Mucosa of descending colon (tissue), 3 donors: Measurements from ENCODE around the gene MEPCE. TPM values are rescaled to one million over a fixed set of nuclear protein-coding genes. Genes with fewer than 3 reads are reported as not detected.
A peak's percentile ranks its signal among the peaks of the same experiment; 100 is the strongest.

ENCODE experiments used
- ATAC-seq: fragments of 200-7000 bp; cut with Tn5 transposase; one replicate; pipeline ENCODE4 v1.9.1; 2020; ENCODE audit warnings: mild to moderate bottlenecking, moderate library complexity
- DNase-seq, 3 donors: peaks; one replicate each; pipeline ENCODE4 v3.0.0-alpha.2; 2020
- H3K36me3 ChIP-seq: fragments of 200-600 bp; one replicate; pipeline ENCODE4 v1.8.0; 2021; ENCODE audit warnings: low read depth, mild to moderate bottlenecking
- H3K4me1 ChIP-seq: fragments of 200-600 bp; one replicate; pipeline ENCODE4 v1.8.0; 2021; ENCODE audit warnings: low read depth, mild to moderate bottlenecking
- H3K4me3 ChIP-seq: fragments of 200-600 bp; one replicate; pipeline ENCODE4 v1.8.0; 2021; ENCODE audit warnings: mild to moderate bottlenecking
- H3K9me3 ChIP-seq: fragments of 200-600 bp; one replicate; pipeline ENCODE4 v1.8.0; 2021; ENCODE audit warnings: mild to moderate bottlenecking
- CTCF ChIP-seq: fragments of 200-600 bp; IDR thresholded peaks from one replicate; pipeline ENCODE4 v1.8.0; 2022; ENCODE audit warnings: antibody characterized with exemption, mild to moderate bottlenecking
- intact Hi-C, 2 donors: fragments of 100-400 bp; cut with DNase I in 1 of 2; cut with micrococcal nuclease in 1 of 2; formaldehyde crosslinking; loops; one replicate each; pipeline versions ENCODE4 v1.11.0 to v1.11.1; 2022; cut with DNase I, micrococcal nuclease
- total RNA-seq, 3 donors: library from RNA; stranded (reverse); fragmentation: NEBNext Ultra II Directional in 2 of 3; extraction: Animal tissue kit (Norgen Biotek cat#: 25700) in 2 of 3; gene quantifications; one replicate each; pipeline versions ENCODE4 v1.2.1 to v1.2.4, GENCODE V29; 2021 to 2023
- donor health status: DM: no; HTN: no; CAD: no; lungs with moderate emphysema.
- donor health status: DM: no; HTN: no; CAD: no.
- donor health status: DM: no; HTN: yes; CAD: no.

Gene MEPCE
- total RNA-seq, 3 donors from 2014 or later, result 29.3 to 46.8 (median 35.2) TPM

- peak; percentile 95 for TF ChIP-seq CTCF
- no peaks in the 10 kb centered on the region for H3K36me3 ChIP-seq
- intact Hi-C loops, result no loop called here
- ATAC-seq (peak; percentile 68), DNase-seq (peak; percentile 77 to 88 (median 82))
- peaks cover 17% of the 10 kb centered on the region for H3K4me1 ChIP-seq
- H3K4me3 ChIP-seq, result peak overlapping the region; percentile 11
- no peaks in the 10 kb centered on the region for H3K9me3 ChIP-seq
Measured at GRCh38 chr7:100483090-100483721, 53.6 kb downstream of the MEPCE start.

Other genes starting within 250 kb of the MEPCE start
- 1 to 10 TPM in 1 of 3 donors, under 1 TPM in 1, not detected in 1; 0.76 to 1.4 TPM for gene PVRIG, start 209.9 kb upstream of the MEPCE start, total RNA-seq
- gene SPDYE3, start 122.1 kb upstream of the MEPCE start, total RNA-seq, result not detected
- gene PILRB, start 71.7 kb upstream of the MEPCE start, total RNA-seq, result 10 to 100 TPM; 36.4 to 95.3 (median 54.3) TPM
- gene PILRA, start 56.3 kb upstream of the MEPCE start, total RNA-seq, result 10 to 100 TPM in 1 of 3 donors, 1 to 10 TPM in 2; 4.2 to 15.9 (median 7.8) TPM
- gene ZCWPW1, start 1.1 kb upstream of the MEPCE start, total RNA-seq, result 1 to 10 TPM; 1.8 to 6.1 (median 2.3) TPM
- 10 to 100 TPM; 28.2 to 40.0 (median 28.9) TPM for gene PPP1R35, start 6.7 kb downstream of the MEPCE start, total RNA-seq
- gene SPACDR, start 34.4 kb downstream of the MEPCE start, total RNA-seq, result 1 to 10 TPM in 1 of 3 donors, under 1 TPM in 2; 0.43 to 1.0 (median 0.96) TPM
- gene TSC22D4, start 49.4 kb downstream of the MEPCE start, total RNA-seq, result 10 to 100 TPM; 45.1 to 65.2 (median 64.8) TPM
- 1 to 10 TPM in 1 of 3 donors, under 1 TPM in 2; 0.23 to 2.8 (median 0.46) TPM for gene NYAP1, start 54.1 kb downstream of the MEPCE start, total RNA-seq
- 100 to 1,000 TPM in 1 of 3 donors, 10 to 100 TPM in 2; 56.5 to 113 (median 58.1) TPM for gene AGFG2, start 109.4 kb downstream of the MEPCE start, total RNA-seq
- 1 to 10 TPM; 2.8 to 4.3 (median 3.5) TPM for gene SAP25, start 144.1 kb downstream of the MEPCE start, total RNA-seq
- 10 to 100 TPM; 57.2 to 71.0 (median 63.9) TPM for gene LRCH4, start 156.3 kb downstream of the MEPCE start, total RNA-seq
- 1 to 10 TPM in 1 of 3 donors, under 1 TPM in 2; 0.48 to 1.1 (median 0.66) TPM for gene FBXO24, start 156.5 kb downstream of the MEPCE start, total RNA-seq
- 10 to 100 TPM in 2 of 3 donors, 1 to 10 TPM in 1; 6.1 to 47.9 (median 18.9) TPM for gene PCOLCE, start 172.5 kb downstream of the MEPCE start, total RNA-seq
- 10 to 100 TPM; 11.9 to 17.2 (median 14.4) TPM for gene MOSPD3, start 182.7 kb downstream of the MEPCE start, total RNA-seq
- 1 to 10 TPM in 2 of 3 donors, under 1 TPM in 1; 0.57 to 1.2 (median 1.1) TPM for gene TFR2, start 211.7 kb downstream of the MEPCE start, total RNA-seq
- gene ACTL6B, start 226.6 kb downstream of the MEPCE start, total RNA-seq, result 1 to 10 TPM in 1 of 3 donors, not detected in 2; 1.2 TPM
- 100 to 1,000 TPM; 197 to 257 (median 232) TPM for gene GNB2, start 243.9 kb downstream of the MEPCE start, total RNA-seq